Measurements from ENCODE around the gene ATP1B3. TPM values are rescaled to one million over a fixed set of nuclear protein-coding genes. Genes with fewer than 3 reads are reported as not detected.

ATP1B3 gene
- total RNA-seq, 1 donor from 2014 or later = 127 TPM

- no peak for DNase-seq (ENCODE audit: extremely low spot score, unreplicated experiment)
- no peaks in the 10 kb centered on the region for H3K27me3 Mint-ChIP-seq
- H3K4me1 Mint-ChIP-seq (ENCODE audit: unreplicated experiment) = no peaks in the 10 kb centered on the region
- no peaks in the 10 kb centered on the region for H3K36me3 Mint-ChIP-seq
- H3K27ac Mint-ChIP-seq = no peak overlapping the region
- H3K9me3 Mint-ChIP-seq = no peaks in the 10 kb centered on the region
- no peak for TF ChIP-seq CTCF (conservative IDR thresholded peaks at IDR 0.05)
- no peak overlapping the region for H3K4me3 Mint-ChIP-seq
These were observed 6.3 kb upstream of the ATP1B3 start for GRCh38 chr3:141870091-141870687.

GRCh38 chr3:141875374-141875892, 1.0 kb upstream of the ATP1B3 start:
- peak overlapping the region; percentile 96 for H3K4me3 Mint-ChIP-seq
- H3K27ac Mint-ChIP-seq = peak overlapping the region; percentile 99
- peak; percentile 90 for TF ChIP-seq CTCF (conservative IDR thresholded peaks at IDR 0.05)
- H3K4me1 Mint-ChIP-seq (ENCODE audit: unreplicated experiment) = peaks cover 20% of the 10 kb centered on the region
- no peaks in the 10 kb centered on the region for H3K27me3 Mint-ChIP-seq
- peak; percentile 83 for DNase-seq (ENCODE audit: extremely low spot score, unreplicated experiment)
- H3K36me3 Mint-ChIP-seq = peaks cover 4% of the 10 kb centered on the region
- no peaks in the 10 kb centered on the region for H3K9me3 Mint-ChIP-seq

DNA sequence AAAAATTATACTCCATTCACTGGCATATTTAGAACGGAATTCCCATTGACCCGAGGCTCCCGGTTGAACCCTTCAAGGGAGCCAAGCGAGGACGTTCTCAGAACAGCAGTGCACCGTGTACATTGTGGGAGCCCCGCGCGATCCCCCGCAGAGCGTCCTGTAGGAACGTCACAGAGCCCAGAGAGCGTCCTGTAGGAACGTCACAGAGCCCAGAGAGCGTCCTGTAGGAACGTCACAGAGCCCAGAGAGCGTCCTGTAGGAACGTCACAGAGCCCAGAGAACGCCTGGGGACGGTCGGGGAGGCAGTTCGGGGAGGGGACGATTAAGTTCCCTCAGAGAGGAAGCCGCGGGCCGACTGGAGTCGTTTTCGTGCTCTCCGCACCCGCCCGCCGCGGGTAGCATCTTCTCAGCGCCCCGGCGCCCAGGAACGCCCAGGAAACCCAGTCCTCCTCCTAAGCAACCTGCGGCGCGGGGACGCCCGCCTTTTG, 506 bp upstream of the ATP1B3 start:
- peak; percentile 71 for DNase-seq (ENCODE audit: extremely low spot score, unreplicated experiment)
- Mint-ChIP-seq H3K9me3 (no peaks in the 10 kb centered on the region), H3K36me3 (peaks cover 4% of the 10 kb centered on the region), H3K27me3 (no peaks in the 10 kb centered on the region), H3K4me3 (peak overlapping the region; percentile 96), H3K27ac (peak overlapping the region; percentile 99), H3K4me1 (ENCODE audit: unreplicated experiment) (peaks cover 20% of the 10 kb centered on the region)
- TF ChIP-seq CTCF (conservative IDR thresholded peaks at IDR 0.05) = no peak

- H3K36me3 Mint-ChIP-seq = peaks cover 7% of the 10 kb centered on the region
- TF ChIP-seq CTCF (conservative IDR thresholded peaks at IDR 0.05) = no peak
- H3K4me3 Mint-ChIP-seq = peak overlapping the region; percentile 92
- H3K27ac Mint-ChIP-seq = peak overlapping the region; percentile 99
- peak; percentile 74 for DNase-seq (ENCODE audit: extremely low spot score, unreplicated experiment)
- no peaks in the 10 kb centered on the region for H3K27me3 Mint-ChIP-seq
- H3K4me1 Mint-ChIP-seq (ENCODE audit: unreplicated experiment) = peaks cover 20% of the 10 kb centered on the region
- no peaks in the 10 kb centered on the region for H3K9me3 Mint-ChIP-seq
These were observed 613 bp downstream of the ATP1B3 start for GRCh38 chr3:141876891-141877621.

- Mint-ChIP-seq H3K4me3 (peak overlapping the region; percentile 92), H3K36me3 (peaks cover 10% of the 10 kb centered on the region), H3K27ac (peak overlapping the region; percentile 95), H3K9me3 (no peaks in the 10 kb centered on the region), H3K4me1 (ENCODE audit: unreplicated experiment) (peaks cover 20% of the 10 kb centered on the region), H3K27me3 (no peaks in the 10 kb centered on the region)
- DNase-seq (ENCODE audit: extremely low spot score, unreplicated experiment) = no peak
- no peak for TF ChIP-seq CTCF (conservative IDR thresholded peaks at IDR 0.05)
These were observed 1.5 kb downstream of the ATP1B3 start for GRCh38 chr3:141877911-141878310.
